Brain microvascular endothelial cell (primary cell): ENCODE measurements around the gene TLNRD1.

ENCODE experiments used
- DNase-seq: peaks from one replicate; pipeline ENCODE4 v3.0.0-alpha.2; 2020
- H3K27ac ChIP-seq: fragments of 250-450 bp; sonication (Bioruptor Pico); 2 replicates; pipeline ENCODE4 v1.5.1; 2020; ENCODE audit warnings: mild to moderate bottlenecking, moderate library complexity
- H3K27me3 ChIP-seq: fragments of 250-450 bp; sonication (Bioruptor Pico); replicated peaks from 2 replicates; pipeline ENCODE4 v1.5.1; 2020; ENCODE audit warnings: mild to moderate bottlenecking
- H3K36me3 ChIP-seq: fragments of 250-450 bp; sonication (Bioruptor Pico); replicated peaks from 2 replicates; pipeline ENCODE4 v1.5.1; 2020; ENCODE audit warnings: mild to moderate bottlenecking
- H3K4me3 ChIP-seq: 2 replicates; pipeline ENCODE4 v1.5.1; 2011; ENCODE audit warnings: low read depth, mild to moderate bottlenecking, control low read depth, low read length, moderate library complexity
- CTCF ChIP-seq: IDR thresholded peaks from 2 replicates; pipeline ENCODE4 v1.5.1; 2011; ENCODE audit warnings: low read depth, mild to moderate bottlenecking, moderate library complexity, low read length, control low read depth, inconsistent platforms; ENCODE audit errors: missing control alignments
- in situ Hi-C: cut with HindIII; loops from 2 replicates; pipeline ENCODE4 v1.10.0; 2017; ENCODE audit warnings: low sequenced_read_pairs, low pct_ligation_motif_present

TLNRD1 gene

GRCh38 chr15:80974914-80975313 is 25.8 kb upstream of the TLNRD1 start:
- Histone ChIP-seq H3K27me3 (no peaks in the 10 kb centered on the region), H3K27ac (no peak overlapping the region), H3K36me3 (peaks cover 6% of the 10 kb centered on the region), H3K4me3 (no peak overlapping the region)
- TF ChIP-seq CTCF = no peak
- in situ Hi-C loops = no loop called here
- DNase-seq = no peak

- no peaks in the 10 kb centered on the region for H3K27me3 ChIP-seq
- no peak for TF ChIP-seq CTCF
- no peak overlapping the region for H3K27ac ChIP-seq
- in situ Hi-C loops = no loop called here
- DNase-seq = no peak
- peaks cover 6% of the 10 kb centered on the region for H3K36me3 ChIP-seq
- H3K4me3 ChIP-seq = no peak overlapping the region
Measured at GRCh38 chr15:80976851-80977250, 23.9 kb upstream of the TLNRD1 start.

- Histone ChIP-seq H3K4me3 (no peak overlapping the region), H3K36me3 (peaks cover 6% of the 10 kb centered on the region), H3K27me3 (no peaks in the 10 kb centered on the region), H3K27ac (no peak overlapping the region)
- TF ChIP-seq CTCF = peak; percentile 75
- DNase-seq = peak; percentile 20
- in situ Hi-C loops = no loop called here
Measured at GRCh38 chr15:80977627-80978036, 23.1 kb upstream of the TLNRD1 start.

GRCh38 chr15:80978685-80979329 is 21.9 kb upstream of the TLNRD1 start:
- Histone ChIP-seq H3K4me3 (no peak overlapping the region), H3K27ac (no peak overlapping the region), H3K36me3 (peaks cover 6% of the 10 kb centered on the region), H3K27me3 (no peaks in the 10 kb centered on the region)
- DNase-seq = no peak
- no peak for TF ChIP-seq CTCF
- in situ Hi-C loops = no loop called here

GRCh38 chr15:80979538-80980200 is 21.1 kb upstream of the TLNRD1 start:
- no peak overlapping the region for H3K4me3 ChIP-seq
- H3K36me3 ChIP-seq = peaks cover 6% of the 10 kb centered on the region
- no peaks in the 10 kb centered on the region for H3K27me3 ChIP-seq
- no peak for TF ChIP-seq CTCF
- no peak for DNase-seq
- H3K27ac ChIP-seq = no peak overlapping the region
- in situ Hi-C loops = no loop called here

GRCh38 chr15:80982205-80982604 is 18.5 kb upstream of the TLNRD1 start:
- in situ Hi-C loops = no loop called here
- H3K27ac ChIP-seq = no peak overlapping the region

More at GRCh38 chr15:80982205-80982604, 18.5 kb upstream of the TLNRD1 start:
- no peak overlapping the region for H3K4me3 ChIP-seq
- peaks cover 6% of the 10 kb centered on the region for H3K36me3 ChIP-seq
- no peak for DNase-seq
- no peak for TF ChIP-seq CTCF
- no peaks in the 10 kb centered on the region for H3K27me3 ChIP-seq
